ENCODE measurements around the gene TIE1. TPM values are rescaled to one million over a fixed set of nuclear protein-coding genes. Genes with fewer than 3 reads are reported as not detected.

The TIE1 gene
- total and polyA plus RNA-seq, 2 donors (not counting 3 experiments of a cell fraction or from before 2014, with no cell fraction given), result 531 to 620 TPM

- Histone ChIP-seq H3K9me1 (replicated peaks; ENCODE audit: control insufficient read depth, extremely low read depth, insufficient read depth, low read length) (no peaks in the 10 kb centered on the region), H3K4me1 (ENCODE audit: control insufficient read depth, extremely low read depth, insufficient read depth, low read length) (peaks cover 1% of the 10 kb centered on the region), H2AFZ (ENCODE audit: low read depth, low read length) (no peak overlapping the region), H3K4me2 (ENCODE audit: insufficient read depth, low read length) (no peak overlapping the region), H3K36me3 (ENCODE audit: control insufficient read depth in 2 of 2, extremely low read depth in 1 of 2, insufficient read depth in 2 of 2, low read length in 2 of 2) (peaks cover 52 to 91% of the 10 kb centered on the region in 2 experiments), H3K79me2 (ENCODE audit: control insufficient read depth, insufficient read depth, low read length) (peaks cover 40% of the 10 kb centered on the region), H4K20me1 (replicated peaks; ENCODE audit: control insufficient read depth, extremely low read depth, insufficient read depth, low read length) (no peaks in the 10 kb centered on the region), H3K4me3 (replicated peaks in 1 of 3; ENCODE audit: insufficient read depth in 1 of 3, low read depth in 1 of 3, low read length in 3 of 3) (no peak overlapping the region), H3K27me3 (ENCODE audit: control insufficient read depth in 2 of 2, insufficient read depth in 2 of 2, low read length in 2 of 2) (no peaks in the 10 kb centered on the region), H3K27ac (ENCODE audit: insufficient read depth, low read depth, low read length) (no peak overlapping the region), H3K9me3 (replicated peaks; ENCODE audit: control insufficient read depth, insufficient read depth, low read length) (no peaks in the 10 kb centered on the region), H3K9ac (replicated peaks; ENCODE audit: extremely low read depth, insufficient read depth, low read length) (no peak overlapping the region)
- no TSS peak for BruUV-seq (replicated peaks)
- no peak for TF ChIP-seq POLR2A (IDR thresholded peaks at IDR 0.05; ENCODE audit: low read depth, low read length)
- TF ChIP-seq CTCF (IDR thresholded peaks at IDR 0.05; ENCODE audit: extremely low read depth in 1 of 2, insufficient read depth in 1 of 2, low read depth in 1 of 2, low read length in 2 of 2), result no peak
- no peak for TF ChIP-seq GATA2 (IDR thresholded peaks at IDR 0.05; ENCODE audit: insufficient read depth, insufficient read length, low read depth, low read length)
- no peak for TF ChIP-seq EZH2 (IDR thresholded peaks at IDR 0.05; ENCODE audit: borderline replicate concordance, low read depth, low read length, severe bottlenecking)
- no peak for TF ChIP-seq JUN (IDR thresholded peaks at IDR 0.05; ENCODE audit: borderline replicate concordance, insufficient read depth, insufficient read length, low read depth)
- TF ChIP-seq MAX (IDR thresholded peaks at IDR 0.05; ENCODE audit: insufficient read depth, insufficient read length), result no peak
- no peak for TF ChIP-seq MYC (IDR thresholded peaks at IDR 0.05; ENCODE audit: low read depth, low read length)
- no peak for TF ChIP-seq FOS (IDR thresholded peaks at IDR 0.05; ENCODE audit: borderline replicate concordance, insufficient read depth, low read length)
- CTCF ChIA-PET, result interaction anchor here (1.4 to 1.5 kb wide), 2 partner anchors 71 to 82 kb away, joined by 5 read pairs; no protein-coding TSS in a partner anchor
- intact Hi-C loops (cut with micrococcal nuclease) (no loop called here), dilution Hi-C loops (cut with MboI; ENCODE audit: extremely low pct_ligation_motif_present, low sequenced_read_pairs) (no loop called here)
- DNase-seq (ENCODE audit: low read depth, low spot score) (no peak), FAIRE-seq (no peak)
- POLR2A ChIA-PET, result interaction anchor here (1.3 kb wide), 1 partner anchor 9 kb away, joined by 3 read pairs; the partner anchor contains the start of gene TIE1
Measured at GRCh38 chr1:43309405-43310025, 8.7 kb downstream of the TIE1 start.
